HS-5 (cell line): Measurements from ENCODE around the gene MYO9B.
"Not testable (repeated sequence)": the region's sequence is repeated elsewhere in the genome, so short reads cannot be mapped to it uniquely, and the experiment has no call there.

Experiments
- DNase-seq: peaks from one replicate; pipeline ENCODE4 v3.0.0-alpha.2; 2012; ENCODE audit warnings: low read depth

Gene MYO9B

GRCh38 chr19:17183271-17183761 is 107.7 kb downstream of the MYO9B start:
- DNase-seq: no peak

- DNase-seq: no peak
These were observed 108.3 kb downstream of the MYO9B start for GRCh38 chr19:17183858-17184321.

GRCh38 chr19:17184371-17184841 is 108.8 kb downstream of the MYO9B start:
- DNase-seq: no peak

- DNase-seq: no peak
These were observed 110.0 kb downstream of the MYO9B start for GRCh38 chr19:17185590-17185989.

GRCh38 chr19:17191736-17192135 is 116.2 kb downstream of the MYO9B start:
- not testable (repeated sequence) for DNase-seq

GRCh38 chr19:17192751-17193150 is 117.2 kb downstream of the MYO9B start:
- DNase-seq: no peak

GRCh38 chr19:17194608-17195007 is 119.0 kb downstream of the MYO9B start:
- no peak for DNase-seq

GRCh38 chr19:17195106-17195505 is 119.5 kb downstream of the MYO9B start:
- DNase-seq: no peak

GRCh38 chr19:17196610-17197009 is 121.0 kb downstream of the MYO9B start:
- no peak for DNase-seq

GRCh38 chr19:17197666-17198065 is 122.1 kb downstream of the MYO9B start:
- no peak for DNase-seq

GRCh38 chr19:17200408-17201079 is 125.0 kb downstream of the MYO9B start:
- DNase-seq: no peak

- DNase-seq: no peak
These were observed 126.7 kb downstream of the MYO9B start for GRCh38 chr19:17202249-17202648.

GRCh38 chr19:17202713-17203112 is 127.1 kb downstream of the MYO9B start:
- DNase-seq: no peak

GRCh38 chr19:17205237-17206140 is 129.9 kb downstream of the MYO9B start:
- no peak for DNase-seq

GRCh38 chr19:17206736-17207581 is 131.4 kb downstream of the MYO9B start:
- DNase-seq: no peak

- no peak for DNase-seq
These were observed 133.8 kb downstream of the MYO9B start for GRCh38 chr19:17209126-17210036.

GRCh38 chr19:17210296-17210695 is 134.7 kb downstream of the MYO9B start:
- no peak for DNase-seq

- no peak for DNase-seq
These were observed 136.2 kb downstream of the MYO9B start for GRCh38 chr19:17211547-17212446.

GRCh38 chr19:17213334-17213733 is 137.8 kb downstream of the MYO9B start:
- no peak for DNase-seq
